Left lung (tissue), 10 donors: ENCODE data around the gene AKT3. TPM values are rescaled to one million over a fixed set of nuclear protein-coding genes. Genes with fewer than 3 reads are reported as not detected.
A peak's percentile ranks its signal among the peaks of the same experiment; 100 is the strongest.
"Not testable (repeated sequence)": the region's sequence is repeated elsewhere in the genome, so short reads cannot be mapped to it uniquely, and the experiment has no call there.

Source experiments
- ATAC-seq: fragments of 200-7000 bp; cut with Tn5 transposase; one replicate; pipeline ENCODE4 v1.9.1; 2020; ENCODE audit warnings: moderate library complexity
- DNase-seq, 4 donors: peaks; one replicate each; pipeline ENCODE4 v3.0.0-alpha.2; 2013 to 2020
- H3K27ac ChIP-seq, 2 donors: fragments of 200-600 bp; sonication (generic) in 1 of 2; one replicate each; pipeline versions ENCODE4 v1.5.0 to v1.8.0; 2020 to 2021
- H3K27me3 ChIP-seq, 2 donors: fragments of 200-600 bp; sonication (generic) in 1 of 2; one replicate each; pipeline versions ENCODE4 v1.5.0 to v1.8.0; 2020 to 2021
- H3K36me3 ChIP-seq, 2 donors: fragments of 200-600 bp; sonication (generic) in 1 of 2; one replicate each; pipeline versions ENCODE4 v1.5.0 to v1.8.0; 2020 to 2021
- H3K4me1 ChIP-seq, 2 donors: fragments of 200-600 bp; one replicate each; pipeline ENCODE4 v1.8.0; 2021
- H3K4me3 ChIP-seq, 2 donors: fragments of 200-600 bp; sonication (generic) in 1 of 2; one replicate each; pipeline versions ENCODE4 v1.5.0 to v1.8.0; 2020 to 2021; ENCODE audit warnings: mild to moderate bottlenecking in 1 of 2
- H3K9me3 ChIP-seq, 2 donors: fragments of 200-600 bp; sonication (generic) in 1 of 2; one replicate each; pipeline versions ENCODE4 v1.5.0 to v1.8.0; 2020 to 2021
- CTCF ChIP-seq, 2 donors: fragments of 200-600 bp; sonication (generic) in 1 of 2; IDR thresholded peaks; one replicate each; pipeline versions ENCODE4 v1.5.0 to v1.8.0; 2021; ENCODE audit warnings: antibody characterized with exemption in 2 of 2
- intact Hi-C, 2 donors: fragments of 100-400 bp; cut with DNase I; formaldehyde crosslinking; loops; one replicate each; pipeline versions ENCODE4 v1.11.2 to v1.14.2; 2022
- polyA plus RNA-seq, 6 donors: library from polyadenylated mRNA; unstranded; fragments of 120-200 nt; gene quantifications; one replicate each; pipeline ENCODE4 v1.2.1, GENCODE V29; 2013; ENCODE audit not compliant: insufficient read length in 6 of 6
- total RNA-seq, 2 donors: library from RNA; stranded (reverse); fragmentation: NEBNext Ultra II Directional; extraction: Animal tissue kit (Norgen Biotek cat#: 25700); gene quantifications; one replicate each; pipeline ENCODE4 v1.2.1, GENCODE V29; 2021
- donor health status: DM: no; HTN: yes; CAD: no.
- donor health status: DM: no; HTN: no; CAD: no.

Gene AKT3
- total and polyA plus RNA-seq, 8 donors, result 24.1 to 44.9 (median 29.4) TPM

DNA sequence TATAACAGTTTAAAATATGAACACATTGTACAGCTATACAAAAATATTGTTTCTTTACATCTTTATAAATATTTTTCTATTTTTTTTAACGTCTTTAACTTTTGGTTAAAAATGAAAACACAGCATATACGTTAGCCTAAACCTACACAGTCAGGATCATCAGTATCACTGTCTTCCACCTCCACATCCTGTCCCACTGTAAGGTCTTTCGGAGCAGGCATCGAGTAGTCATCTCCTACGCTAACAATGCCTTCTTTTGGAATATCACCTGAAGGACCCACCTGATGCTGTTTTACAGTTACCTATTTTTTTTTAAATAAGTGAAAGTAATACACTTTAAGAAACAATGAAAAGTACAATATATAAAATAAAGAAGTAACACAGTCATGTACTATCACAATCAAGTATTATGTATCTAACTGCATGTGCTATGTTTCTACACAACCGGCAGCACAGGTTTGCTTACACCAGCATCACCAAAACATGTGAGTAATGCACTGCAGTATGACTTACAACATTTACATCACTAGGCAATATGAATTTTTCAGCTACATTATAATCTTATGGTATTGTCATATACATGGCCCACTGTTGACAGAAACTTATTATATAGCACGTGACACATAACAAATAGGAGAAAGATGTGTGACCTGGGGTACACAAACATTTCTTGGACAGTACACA lies 254.4 kb downstream of the AKT3 start:
- DNase-seq (no peak), ATAC-seq (no peak)
- no peaks in the 10 kb centered on the region for H3K27me3 ChIP-seq
- H3K9me3 ChIP-seq, result no peaks in the 10 kb centered on the region
- no peaks in the 10 kb centered on the region for H3K36me3 ChIP-seq
- no peak overlapping the region for H3K4me3 ChIP-seq
- TF ChIP-seq CTCF (IDR thresholded peaks at IDR 0.05), result no peak
- intact Hi-C loops, result no loop called here
- no peak overlapping the region for H3K27ac ChIP-seq
- H3K4me1 ChIP-seq, result peaks cover 0 to 9% of the 10 kb centered on the region in 2 donors

- ATAC-seq (no peak), DNase-seq (no peak)
- Histone ChIP-seq H3K4me3 (no peak overlapping the region), H3K9me3 (no peaks in the 10 kb centered on the region), H3K4me1 (peaks cover 0 to 9% of the 10 kb centered on the region in 2 donors), H3K27me3 (no peaks in the 10 kb centered on the region), H3K36me3 (no peaks in the 10 kb centered on the region), H3K27ac (no peak overlapping the region)
- TF ChIP-seq CTCF (IDR thresholded peaks at IDR 0.05), result no peak
- intact Hi-C loops, result no loop called here
Observed at GRCh38 chr1:243594455-243594854, 255.6 kb downstream of the AKT3 start.

DNA sequence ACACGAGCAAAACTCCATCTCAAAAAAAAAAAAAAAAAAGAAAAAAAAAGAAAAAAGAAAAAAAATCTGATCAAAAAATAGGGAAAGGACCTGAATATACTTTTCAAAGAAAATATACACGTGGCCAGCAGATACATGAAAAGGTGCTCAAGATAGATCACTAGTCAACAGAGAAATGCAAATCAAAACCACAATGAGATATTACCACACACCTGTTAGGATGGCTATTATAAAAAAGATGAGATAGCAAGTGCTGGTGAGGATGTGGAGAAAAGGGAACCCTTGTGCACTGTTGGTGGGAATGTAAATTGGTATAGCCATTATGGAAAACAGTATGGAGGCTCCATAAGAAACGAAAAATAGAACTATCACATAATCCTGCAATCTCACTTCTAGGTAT lies 260.8 kb downstream of the AKT3 start:
- DNase-seq, H3K27me3 ChIP-seq, H3K4me3 ChIP-seq, H3K36me3 ChIP-seq, H3K4me1 ChIP-seq, H3K27ac ChIP-seq, intact Hi-C loops, ATAC-seq: not testable (repeated sequence)
- H3K9me3 ChIP-seq, result peaks cover 0 to 13% of the 10 kb centered on the region in 2 donors

DNA sequence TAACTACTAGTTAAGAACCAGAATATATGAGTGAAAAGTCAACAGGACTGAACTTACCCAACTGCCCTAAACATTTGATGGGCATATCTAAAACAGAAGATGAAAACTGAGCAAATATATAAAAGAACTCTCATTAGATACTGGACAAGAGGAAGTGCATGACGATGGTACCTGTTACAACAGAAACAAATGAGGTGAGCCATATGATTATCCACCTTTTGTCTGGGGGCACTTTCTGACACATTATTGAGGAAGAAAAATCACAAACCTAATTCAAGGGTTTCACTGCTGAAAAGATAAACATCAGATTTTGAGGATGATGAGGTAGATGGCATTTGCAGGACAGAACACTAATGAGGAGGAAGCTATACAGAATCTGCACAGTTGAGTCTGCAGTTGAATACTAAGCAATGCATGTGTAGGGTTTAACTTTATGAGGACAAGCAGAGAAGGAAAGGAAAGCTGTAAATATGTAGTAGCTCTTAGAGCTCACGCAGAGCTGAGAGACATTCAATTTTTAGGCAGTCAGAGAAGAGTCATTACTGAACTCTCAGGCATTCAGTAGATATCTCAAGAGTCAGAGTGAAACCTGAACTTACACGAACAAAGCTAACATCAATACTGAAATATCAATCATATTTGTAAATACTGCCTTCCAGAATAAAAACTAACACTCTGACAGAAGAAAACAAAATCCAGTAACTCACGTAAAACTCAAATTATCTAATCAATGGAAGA lies 262.1 kb downstream of the AKT3 start:
- Histone ChIP-seq H3K27me3 (no peaks in the 10 kb centered on the region), H3K4me1 (no peaks in the 10 kb centered on the region), H3K36me3 (no peaks in the 10 kb centered on the region), H3K27ac (no peak overlapping the region), H3K9me3 (peaks cover 0 to 16% of the 10 kb centered on the region in 2 donors), H3K4me3 (no peak overlapping the region)
- TF ChIP-seq CTCF (IDR thresholded peaks at IDR 0.05), result no peak
- ATAC-seq, result no peak
- intact Hi-C loops, result no loop called here
- no peak for DNase-seq

DNA sequence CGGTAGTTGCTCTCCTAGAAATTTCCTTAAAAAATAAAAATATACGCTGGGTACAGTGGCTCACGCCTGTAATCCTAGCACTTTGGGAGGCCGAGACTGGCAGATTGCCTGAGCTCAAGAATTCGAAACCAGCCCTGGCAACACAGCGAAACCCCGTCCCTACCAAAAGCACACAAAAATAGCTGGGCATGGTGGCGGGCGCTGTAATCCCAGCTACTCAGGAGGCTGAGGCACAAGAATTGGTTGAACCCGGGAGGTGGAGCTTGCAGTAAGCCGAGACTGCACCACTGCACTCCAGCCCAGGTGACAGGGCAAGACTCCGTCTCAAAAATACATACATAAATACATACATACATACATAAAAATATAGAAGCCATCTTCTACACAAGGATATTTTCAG lies 262.8 kb downstream of the AKT3 start:
- no peak for TF ChIP-seq CTCF (IDR thresholded peaks at IDR 0.05)
- Histone ChIP-seq H3K27ac (no peak overlapping the region), H3K36me3 (no peaks in the 10 kb centered on the region), H3K27me3 (no peaks in the 10 kb centered on the region), H3K4me3 (no peak overlapping the region), H3K4me1 (no peaks in the 10 kb centered on the region), H3K9me3 (peaks cover 0 to 22% of the 10 kb centered on the region in 2 donors)
- ATAC-seq (no peak), DNase-seq (peak in 1 of 4 donors; percentile 38)
- intact Hi-C loops, result no loop called here
